HG03135 (cell line): Measurements from ENCODE around the gene DGUOK.

Source experiments
- ATAC-seq: cut with Tn5 transposase; IDR thresholded peaks from one replicate; pipeline ENCODE4 v1.9.1; 2021; ENCODE audit warnings: mild to moderate bottlenecking, moderate library complexity; ENCODE audit not compliant: unreplicated experiment

DGUOK gene

GRCh38 chr2:73993778-73994177, 67.1 kb downstream of the DGUOK start:
- no peak for ATAC-seq

DNA sequence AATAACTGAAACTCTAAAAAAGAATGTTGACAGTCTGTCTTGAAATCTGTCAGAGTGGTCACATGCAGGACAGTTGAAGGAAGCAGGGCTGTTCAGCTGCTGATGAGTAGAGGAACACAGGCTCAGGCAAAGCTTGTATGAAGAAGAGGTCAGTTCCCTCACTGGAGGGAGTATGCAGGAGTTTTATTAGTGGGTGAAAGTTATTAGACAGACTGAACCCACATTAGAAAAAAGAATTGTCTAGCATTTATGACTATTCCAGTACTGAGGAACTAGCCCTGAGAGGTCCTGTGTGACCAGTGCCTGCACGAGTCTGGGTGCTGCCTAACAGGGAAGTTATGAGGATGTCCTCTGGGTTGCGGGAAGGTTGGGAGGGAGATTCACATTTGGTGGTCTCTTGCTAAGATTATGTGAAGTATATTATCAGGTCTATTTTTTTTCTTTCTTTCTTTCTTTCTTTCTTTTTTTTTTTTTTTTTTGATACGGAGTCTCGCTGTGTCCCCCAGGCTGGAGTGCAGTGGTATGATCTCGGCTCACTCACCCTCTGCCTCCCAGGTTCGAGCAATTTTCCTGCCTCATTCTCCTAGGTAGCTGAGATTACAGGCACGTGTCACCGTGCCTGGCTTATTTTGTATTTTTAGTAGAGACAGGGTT, 67.6 kb downstream of the DGUOK start:
- ATAC-seq: no peak

DNA sequence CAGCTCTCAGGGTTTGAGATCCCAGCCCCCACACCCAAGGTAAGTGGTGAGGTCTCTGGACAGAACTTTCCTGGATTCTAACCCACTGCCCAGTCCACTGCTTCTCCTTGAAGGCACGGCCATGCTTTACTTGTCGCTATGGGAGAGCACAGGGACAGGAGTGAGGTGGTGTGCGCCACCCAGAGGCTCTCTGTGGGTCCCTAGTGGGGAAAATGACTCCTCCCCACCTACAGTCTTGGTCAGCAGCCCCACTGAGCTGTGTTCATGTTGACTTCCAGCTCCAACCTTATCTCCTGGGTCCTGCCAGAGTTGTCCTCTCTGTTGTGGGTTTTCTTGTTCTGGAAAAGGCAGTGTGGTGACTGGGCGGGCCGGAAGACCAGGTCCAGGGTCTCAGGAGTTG, 69.1 kb downstream of the DGUOK start:
- no peak for ATAC-seq

- ATAC-seq: no peak
These were observed 71.1 kb downstream of the DGUOK start for GRCh38 chr2:73997813-73998212.

DNA sequence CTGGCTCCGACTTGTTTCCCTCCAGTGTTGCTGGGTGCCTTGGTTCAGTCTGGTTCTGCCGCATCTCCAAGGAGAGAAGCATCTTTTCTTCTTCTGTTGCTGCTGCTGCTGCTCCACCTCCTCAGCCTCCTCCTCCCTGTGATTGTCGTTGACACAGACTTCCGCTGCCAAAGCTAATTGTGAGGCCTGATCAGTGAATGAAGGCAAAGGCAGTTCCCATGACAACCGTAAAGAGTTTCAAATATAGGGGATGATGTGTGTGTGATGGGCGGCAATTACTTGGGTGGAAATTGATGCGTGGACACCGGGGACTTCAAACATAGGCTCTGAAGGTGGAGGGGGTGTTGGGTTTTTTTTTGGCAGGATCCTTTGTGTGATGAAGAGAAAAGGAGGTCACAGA, 71.8 kb downstream of the DGUOK start:
- ATAC-seq: no peak

DNA sequence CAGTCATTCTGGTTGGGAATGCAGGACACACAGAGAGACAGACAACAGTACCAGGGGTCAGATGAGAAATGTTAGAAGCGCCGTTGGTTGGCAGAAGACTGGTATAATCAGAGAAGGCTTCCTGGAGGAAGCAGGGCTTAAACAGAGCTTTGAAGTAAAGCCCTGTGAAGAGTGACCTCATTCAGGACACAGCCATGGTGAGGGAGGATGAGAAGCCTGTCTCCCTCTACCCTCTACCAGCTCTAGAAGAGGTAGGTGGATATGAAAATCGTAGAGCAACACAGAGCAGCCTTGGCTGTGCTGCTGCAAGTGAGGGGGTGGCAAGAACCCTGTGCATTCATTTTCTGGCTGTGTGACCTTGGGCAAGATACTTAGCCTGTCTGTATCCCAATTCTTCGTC, 72.3 kb downstream of the DGUOK start:
- ATAC-seq: no peak

GRCh38 chr2:73999881-74000597, 73.4 kb downstream of the DGUOK start:
- no peak for ATAC-seq

GRCh38 chr2:74000666-74001065, 74.0 kb downstream of the DGUOK start:
- ATAC-seq: no peak

GRCh38 chr2:74001121-74001520, 74.4 kb downstream of the DGUOK start:
- no peak for ATAC-seq

GRCh38 chr2:74001781-74002504, 75.3 kb downstream of the DGUOK start:
- ATAC-seq: peak; percentile 48

DNA sequence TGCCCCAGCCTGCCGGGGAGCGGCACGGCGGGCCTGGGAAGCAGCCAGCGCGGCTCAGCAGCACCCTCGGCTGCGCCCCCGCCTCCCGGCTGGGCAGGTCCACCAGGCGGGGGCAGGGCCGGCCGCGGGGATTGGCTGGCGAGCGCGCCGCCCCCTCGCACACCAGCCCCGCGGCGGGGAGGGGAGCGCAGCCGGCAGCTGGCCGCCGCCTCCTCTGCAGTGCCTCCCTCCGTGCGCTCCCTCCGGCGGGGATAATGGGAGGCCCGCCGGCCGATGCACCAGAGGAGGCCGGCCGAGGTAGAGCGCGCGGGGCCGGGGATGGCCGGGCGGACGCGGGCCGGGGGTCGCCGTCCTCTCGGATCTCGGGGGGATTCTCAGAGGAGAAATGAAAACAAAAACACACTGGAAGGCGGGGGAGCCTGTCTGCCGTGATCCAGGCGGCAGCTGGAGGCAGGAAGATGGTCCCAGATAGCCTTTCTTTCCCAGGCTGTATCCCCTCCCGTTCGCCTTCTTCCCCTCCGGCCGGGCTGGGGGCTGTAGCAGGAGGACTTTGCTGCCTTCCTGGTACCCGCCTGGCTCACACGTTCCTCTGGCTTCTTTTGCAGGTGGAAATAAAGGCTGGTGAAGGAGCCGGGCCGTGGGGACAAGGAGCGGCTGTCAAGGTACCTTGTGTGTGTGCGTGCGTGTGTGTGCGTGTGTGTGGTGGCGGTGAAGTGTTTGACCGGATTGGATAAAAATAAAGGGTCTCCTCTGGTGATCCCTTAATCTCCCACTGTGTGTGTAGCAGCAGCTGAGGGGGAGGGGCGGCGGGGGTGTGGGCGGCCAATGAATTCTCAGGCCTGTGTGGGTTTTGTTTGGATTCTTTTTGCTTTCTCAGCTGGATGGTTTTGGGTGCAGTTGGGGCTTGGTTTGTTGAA, 76.1 kb downstream of the DGUOK start:
- peak; percentile 91 for ATAC-seq

DNA sequence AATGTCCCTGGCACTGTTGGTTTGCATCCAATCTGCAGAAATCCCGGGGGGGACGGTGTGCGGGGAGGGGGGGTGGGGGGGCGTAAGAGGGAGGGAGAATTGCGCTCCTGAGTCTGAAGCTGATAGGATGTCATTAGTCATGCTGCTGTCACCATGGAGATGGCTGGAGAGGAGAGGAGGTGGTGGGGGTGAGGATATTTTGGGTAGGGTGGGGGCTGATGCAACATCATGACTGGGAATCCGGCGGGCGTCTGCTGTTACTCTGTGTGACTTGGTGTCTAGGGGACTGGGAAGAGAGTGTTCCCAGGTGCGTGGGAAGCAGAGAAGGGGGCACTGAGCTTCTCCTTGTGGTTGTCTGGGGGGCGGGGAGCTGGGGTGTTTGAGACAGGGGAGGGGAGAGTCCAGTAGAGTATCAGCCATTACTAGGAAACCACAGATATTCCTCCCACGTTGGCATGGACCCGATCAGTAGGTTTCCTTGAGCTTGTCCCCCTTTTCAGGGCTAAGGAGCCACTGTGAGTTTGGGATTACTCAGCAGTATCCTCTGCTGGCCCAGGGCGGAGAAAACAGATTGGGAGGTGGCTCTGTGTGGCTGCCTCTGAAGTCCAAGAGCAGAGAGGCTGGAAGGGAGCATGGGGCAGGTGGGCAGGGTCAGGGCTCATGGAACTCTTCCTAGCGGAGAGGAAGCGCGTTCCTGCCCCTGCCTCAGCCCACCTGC, 77.0 kb downstream of the DGUOK start:
- no peak for ATAC-seq

- no peak for ATAC-seq
These were observed 77.8 kb downstream of the DGUOK start for GRCh38 chr2:74004212-74005182.

- no peak for ATAC-seq
These were observed 79.1 kb downstream of the DGUOK start for GRCh38 chr2:74005786-74006185.

DNA sequence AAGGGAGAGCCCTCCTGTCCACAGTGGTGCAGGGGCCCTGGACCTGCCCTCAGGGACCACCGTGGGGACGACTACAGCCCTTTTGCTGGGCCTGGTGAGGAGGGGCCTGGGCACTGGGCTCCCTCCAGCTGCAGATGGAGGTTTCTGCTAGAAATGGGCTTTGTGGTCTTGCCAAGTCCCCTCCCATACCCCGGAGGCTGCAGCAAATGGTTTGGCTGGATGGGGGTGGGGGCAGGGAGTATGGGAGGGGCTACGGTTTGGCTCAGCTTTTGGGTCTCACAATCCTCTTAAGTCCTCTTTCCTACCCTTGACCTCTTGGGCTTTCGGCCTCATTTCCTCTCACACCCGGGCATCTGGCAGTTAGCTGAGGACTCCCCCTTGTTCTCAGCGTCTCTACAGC, 79.8 kb downstream of the DGUOK start:
- ATAC-seq: no peak

DNA sequence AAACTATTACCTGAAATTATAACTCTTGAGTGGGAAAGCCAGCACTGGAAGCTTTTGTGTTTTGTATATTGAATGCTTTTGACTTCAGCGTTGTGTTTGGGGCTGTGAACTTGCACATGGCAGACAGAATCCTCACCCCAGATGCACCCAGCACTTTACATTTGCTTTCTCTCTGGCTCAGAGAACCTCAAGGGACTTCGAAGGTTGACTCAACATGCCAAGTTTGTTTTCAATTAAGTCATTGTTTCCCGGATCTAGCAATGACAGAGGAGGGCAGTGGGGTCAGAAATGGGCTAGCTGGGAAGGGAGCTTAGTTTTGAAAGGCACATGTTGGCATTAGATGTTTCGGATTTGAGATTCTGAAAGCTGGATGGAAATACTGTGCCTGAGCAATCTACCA, 80.4 kb downstream of the DGUOK start:
- ATAC-seq: no peak

- no peak for ATAC-seq
These were observed 81.0 kb downstream of the DGUOK start for GRCh38 chr2:74007711-74008110.
